GM18873 (cell line): Measurements from ENCODE around the gene ZBTB40.

Experiments
- ATAC-seq: cut with Tn5 transposase; IDR thresholded peaks from one replicate; pipeline ENCODE4 v1.9.1; 2021; ENCODE audit warnings: mild to moderate bottlenecking, moderate library complexity, moderate number of reproducible peaks; ENCODE audit not compliant: unreplicated experiment, low FRiP score

ZBTB40 gene

GRCh38 chr1:22428672-22429071 is 23.0 kb upstream of the ZBTB40 start:
- no peak for ATAC-seq

- ATAC-seq: no peak
Observed at GRCh38 chr1:22431965-22432364, 19.7 kb upstream of the ZBTB40 start.

- ATAC-seq: no peak
Observed at GRCh38 chr1:22434717-22435116, 16.9 kb upstream of the ZBTB40 start.

GRCh38 chr1:22436948-22437347 is 14.7 kb upstream of the ZBTB40 start:
- ATAC-seq: no peak

GRCh38 chr1:22437573-22437972 is 14.1 kb upstream of the ZBTB40 start:
- no peak for ATAC-seq

- no peak for ATAC-seq
Observed at GRCh38 chr1:22440582-22440981, 11.1 kb upstream of the ZBTB40 start.

- no peak for ATAC-seq
Observed at GRCh38 chr1:22442212-22442894, 9.3 kb upstream of the ZBTB40 start.

- no peak for ATAC-seq
Observed at GRCh38 chr1:22443332-22443731, 8.3 kb upstream of the ZBTB40 start.

- ATAC-seq: no peak
Observed at GRCh38 chr1:22444856-22445255, 6.8 kb upstream of the ZBTB40 start.

GRCh38 chr1:22447621-22448111 is 4.0 kb upstream of the ZBTB40 start:
- no peak for ATAC-seq

GRCh38 chr1:22449636-22450035 is 2.0 kb upstream of the ZBTB40 start:
- ATAC-seq: no peak

- ATAC-seq: no peak
Observed at GRCh38 chr1:22450351-22451021, 1.2 kb upstream of the ZBTB40 start.

GRCh38 chr1:22452481-22452957 is 868 bp downstream of the ZBTB40 start:
- ATAC-seq: no peak

GRCh38 chr1:22453181-22453580 is 1.5 kb downstream of the ZBTB40 start:
- ATAC-seq: no peak

GRCh38 chr1:22454476-22455056 is 2.9 kb downstream of the ZBTB40 start:
- ATAC-seq: no peak

GRCh38 chr1:22457345-22457744 is 5.7 kb downstream of the ZBTB40 start:
- no peak for ATAC-seq

GRCh38 chr1:22457836-22458235 is 6.2 kb downstream of the ZBTB40 start:
- no peak for ATAC-seq

GRCh38 chr1:22461100-22461499 is 9.4 kb downstream of the ZBTB40 start:
- ATAC-seq: no peak

- ATAC-seq: no peak
Observed at GRCh38 chr1:22461678-22462527, 10.3 kb downstream of the ZBTB40 start.

GRCh38 chr1:22462928-22463327 is 11.3 kb downstream of the ZBTB40 start:
- no peak for ATAC-seq
